Measurements from ENCODE around the gene TMOD1.

The TMOD1 gene

DNA sequence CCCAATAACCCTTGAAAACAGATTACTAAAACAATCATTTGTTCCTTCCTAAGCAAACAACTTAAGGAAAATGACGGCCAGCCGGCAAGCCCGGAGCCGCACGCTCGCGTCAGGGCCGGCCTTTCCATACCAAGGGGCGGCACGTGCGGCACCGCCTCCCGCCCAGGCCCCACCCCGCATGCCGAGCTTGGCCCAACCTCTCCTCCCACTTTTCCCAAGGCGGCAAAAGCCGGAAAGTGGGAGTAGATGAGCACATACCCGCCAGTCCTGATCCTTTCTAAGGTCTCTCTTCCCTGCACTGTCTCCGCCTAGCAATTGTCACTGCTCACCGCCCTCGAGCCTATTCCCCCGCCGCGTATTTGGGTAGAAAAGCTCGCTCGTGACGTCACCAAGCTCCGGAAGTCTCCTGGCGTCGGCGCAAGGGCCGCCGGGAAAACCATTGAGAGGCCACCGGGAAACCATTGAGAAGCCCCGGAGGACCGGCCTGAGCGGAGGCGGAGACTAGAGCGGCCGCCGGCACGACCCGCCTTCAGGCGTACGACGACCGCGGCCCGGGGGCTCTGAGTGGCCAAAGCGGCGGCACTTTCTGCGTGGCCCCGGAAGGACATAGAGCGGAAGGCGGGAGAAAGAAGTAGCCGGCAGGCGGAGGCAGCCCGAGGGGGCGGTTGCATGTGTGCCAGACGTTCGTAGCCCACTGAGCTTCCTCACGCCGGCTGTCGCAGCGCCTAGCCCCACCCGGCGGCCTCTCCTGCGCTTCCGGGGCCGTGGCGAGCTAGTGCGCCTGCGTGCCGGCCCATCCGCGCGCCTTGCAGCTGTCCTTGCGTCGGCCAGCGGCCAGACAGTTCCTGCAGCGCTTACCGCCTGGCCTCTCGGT lies 131.8 kb downstream of the TMOD1 start, which contains the start of the genes NCBP1 and TSTD2:
Gene NCBP1, plus strand, starts transcription at position 837 of the 874 bp plus-strand sequence. CDS start 61 bp downstream, outside the sequence.
Gene TSTD2, minus strand, starts transcription at position 384 of the 874 bp plus-strand sequence. CDS start 5,806 bp downstream, outside the sequence.
- DNase-seq (ENCODE audit: low spot score), result peak; percentile 97

GRCh38 chr9:97633859-97634490 lies 132.5 kb downstream of the TMOD1 start:
- no peak for DNase-seq (ENCODE audit: low spot score)

DNA sequence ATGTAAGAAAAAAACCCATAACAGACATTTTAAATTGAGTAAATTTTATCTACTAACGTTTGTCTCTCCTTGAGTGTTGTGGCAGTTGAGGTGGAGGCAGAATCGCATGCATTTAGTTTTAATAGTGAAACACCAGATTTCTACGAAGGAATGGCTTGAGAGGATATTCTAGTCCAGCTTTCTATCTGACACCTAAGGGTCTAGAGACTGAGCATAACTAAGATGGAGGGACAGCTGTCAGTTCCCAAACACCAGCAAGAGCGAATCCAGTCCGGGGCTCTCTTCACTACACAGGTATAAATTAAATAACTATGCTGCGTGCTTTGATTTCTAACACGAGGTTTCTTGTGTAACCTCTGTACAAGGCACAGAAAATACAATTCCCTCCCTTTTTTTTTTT lies 133.6 kb downstream of the TMOD1 start:
- DNase-seq (ENCODE audit: low spot score), result no peak

DNA sequence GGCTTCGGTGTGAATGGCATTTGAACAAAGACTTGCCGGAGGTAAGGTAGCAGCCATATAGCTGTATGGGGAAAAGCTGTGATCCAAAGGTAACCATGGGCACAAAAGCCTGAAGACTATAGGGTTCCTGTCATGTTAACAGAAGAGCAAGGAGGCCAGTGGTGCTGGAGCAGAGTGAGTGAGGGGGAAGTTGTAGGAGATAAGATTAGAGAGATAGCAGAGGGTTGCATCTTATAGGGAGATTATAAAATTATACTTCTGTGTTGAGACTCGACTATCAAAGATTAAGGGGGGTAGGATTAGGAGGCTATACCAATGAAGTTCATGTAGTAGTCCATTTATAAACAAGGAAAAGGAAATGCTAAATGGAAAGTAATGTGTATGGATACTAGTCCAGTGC lies 135.4 kb downstream of the TMOD1 start:
- DNase-seq (ENCODE audit: low spot score), result no peak

GRCh38 chr9:97638666-97639065 lies 137.2 kb downstream of the TMOD1 start:
- DNase-seq (ENCODE audit: low spot score), result no peak

DNA sequence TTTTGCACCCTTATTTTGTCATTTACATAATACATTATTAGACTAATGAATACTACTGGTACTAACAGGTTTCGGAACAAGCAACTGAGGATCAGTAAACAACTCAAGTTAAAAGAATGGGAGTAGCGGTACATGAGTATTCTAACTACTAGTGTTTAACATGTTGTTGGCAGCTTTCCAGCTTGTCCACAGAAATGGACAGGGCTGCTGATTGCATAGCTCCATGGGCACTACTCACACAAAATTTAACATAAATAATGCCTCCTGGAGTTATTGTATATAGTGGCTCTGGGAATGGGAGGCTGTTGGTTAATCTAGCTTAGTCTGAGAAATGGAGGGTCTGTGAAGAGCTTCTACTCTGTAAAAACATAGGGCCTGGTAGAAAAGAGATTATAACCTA lies 138.9 kb downstream of the TMOD1 start:
- no peak for DNase-seq (ENCODE audit: low spot score)

GRCh38 chr9:97645720-97646119 lies 144.3 kb downstream of the TMOD1 start:
- DNase-seq (ENCODE audit: low spot score), result no peak

- no peak for DNase-seq (ENCODE audit: low spot score)
These were observed 146.5 kb downstream of the TMOD1 start for GRCh38 chr9:97647996-97648395.
